ENCODE data around the gene MYH2. TPM values are rescaled to one million over a fixed set of nuclear protein-coding genes. Genes with fewer than 3 reads are reported as not detected.
"Not testable (repeated sequence)": the region's sequence is repeated elsewhere in the genome, so short reads cannot be mapped to it uniquely, and the experiment has no call there.

The MYH2 gene
- total and polyA plus RNA-seq, 8 donors: 0.05 to 0.17 TPM; not detected in 6

DNA sequence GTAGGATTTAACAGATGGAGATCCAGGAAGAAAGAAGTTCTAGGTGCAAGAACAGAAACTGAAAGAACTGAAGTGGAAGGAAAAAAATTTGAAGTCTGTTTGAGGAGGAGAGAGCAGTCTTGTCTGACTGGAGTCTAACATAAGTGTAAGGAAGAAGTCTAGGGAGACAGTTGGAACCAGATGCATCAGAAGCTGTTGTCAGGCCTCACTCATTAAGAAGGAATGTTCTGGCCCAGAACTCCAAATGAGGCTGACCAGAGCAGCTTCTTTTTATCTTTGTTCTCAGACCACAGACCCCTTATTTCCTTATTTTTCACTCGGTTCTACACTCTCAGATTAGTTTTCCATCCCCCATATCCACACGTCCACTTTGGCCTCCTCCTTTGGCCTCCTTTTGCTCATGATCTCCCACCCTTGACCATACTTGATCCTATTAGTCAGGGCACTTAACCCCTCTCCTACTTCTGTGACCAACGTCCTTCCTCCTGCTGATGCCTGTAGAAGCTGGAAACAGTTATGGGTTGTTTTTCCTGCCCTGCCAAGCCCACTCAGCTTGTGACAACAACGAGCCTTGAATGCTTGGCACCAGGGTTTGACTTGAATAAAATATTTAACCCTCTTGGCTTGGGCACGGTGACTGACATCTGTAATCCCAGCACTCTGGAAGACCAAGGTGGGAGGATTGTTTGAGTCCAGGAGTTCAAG is 7.0 kb upstream of the MYH2 start:
- DNase-seq (no peak), ATAC-seq (no peak)
- H3K27ac ChIP-seq: no peak overlapping the region
- no peaks in the 10 kb centered on the region for H3K9me3 ChIP-seq
- H3K27me3 ChIP-seq: no peaks in the 10 kb centered on the region
- H3K4me3 ChIP-seq: no peak overlapping the region
- intact Hi-C loops (cut with DNase I): no loop called here
- TF ChIP-seq, protein P1, sequence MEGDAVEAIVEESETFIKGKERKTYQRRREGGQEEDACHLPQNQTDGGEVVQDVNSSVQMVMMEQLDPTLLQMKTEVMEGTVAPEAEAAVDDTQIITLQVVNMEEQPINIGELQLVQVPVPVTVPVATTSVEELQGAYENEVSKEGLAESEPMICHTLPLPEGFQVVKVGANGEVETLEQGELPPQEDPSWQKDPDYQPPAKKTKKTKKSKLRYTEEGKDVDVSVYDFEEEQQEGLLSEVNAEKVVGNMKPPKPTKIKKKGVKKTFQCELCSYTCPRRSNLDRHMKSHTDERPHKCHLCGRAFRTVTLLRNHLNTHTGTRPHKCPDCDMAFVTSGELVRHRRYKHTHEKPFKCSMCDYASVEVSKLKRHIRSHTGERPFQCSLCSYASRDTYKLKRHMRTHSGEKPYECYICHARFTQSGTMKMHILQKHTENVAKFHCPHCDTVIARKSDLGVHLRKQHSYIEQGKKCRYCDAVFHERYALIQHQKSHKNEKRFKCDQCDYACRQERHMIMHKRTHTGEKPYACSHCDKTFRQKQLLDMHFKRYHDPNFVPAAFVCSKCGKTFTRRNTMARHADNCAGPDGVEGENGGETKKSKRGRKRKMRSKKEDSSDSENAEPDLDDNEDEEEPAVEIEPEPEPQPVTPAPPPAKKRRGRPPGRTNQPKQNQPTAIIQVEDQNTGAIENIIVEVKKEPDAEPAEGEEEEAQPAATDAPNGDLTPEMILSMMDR (IDR thresholded peaks at IDR 0.05): no peak
- no peaks in the 10 kb centered on the region for H3K36me3 ChIP-seq
- H3K4me1 ChIP-seq: no peaks in the 10 kb centered on the region

DNA sequence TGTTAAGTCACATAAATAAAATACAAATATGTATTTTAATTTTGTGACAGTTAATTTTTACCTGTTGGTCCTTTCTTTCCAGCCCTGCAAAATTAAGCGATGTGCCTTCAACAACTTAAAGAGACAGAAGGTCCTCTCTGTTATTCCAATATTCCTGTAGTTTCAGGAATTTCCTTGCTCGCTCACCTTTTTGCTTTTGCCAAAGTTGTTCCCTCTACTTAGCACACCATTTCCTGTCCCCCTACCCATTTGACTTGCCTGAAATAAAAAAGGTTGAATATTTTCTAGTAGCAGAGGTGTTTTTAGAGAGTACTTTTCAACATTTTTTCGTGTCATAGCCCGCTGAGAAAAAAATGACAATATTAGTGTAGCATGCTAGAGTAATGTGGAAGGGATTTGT is 556 bp upstream of the MYH2 start:
- Histone ChIP-seq H3K27ac (no peak overlapping the region), H3K27me3 (peaks cover 0 to 12% of the 10 kb centered on the region in 2 donors), H3K36me3 (no peaks in the 10 kb centered on the region), H3K9me3 (no peaks in the 10 kb centered on the region), H3K4me1 (no peaks in the 10 kb centered on the region), H3K4me3 (no peak overlapping the region)
- no peak for DNase-seq
- TF ChIP-seq, protein P1 (IDR thresholded peaks at IDR 0.05): no peak
- intact Hi-C loops (cut with DNase I): no loop called here
- no peak for ATAC-seq

DNA sequence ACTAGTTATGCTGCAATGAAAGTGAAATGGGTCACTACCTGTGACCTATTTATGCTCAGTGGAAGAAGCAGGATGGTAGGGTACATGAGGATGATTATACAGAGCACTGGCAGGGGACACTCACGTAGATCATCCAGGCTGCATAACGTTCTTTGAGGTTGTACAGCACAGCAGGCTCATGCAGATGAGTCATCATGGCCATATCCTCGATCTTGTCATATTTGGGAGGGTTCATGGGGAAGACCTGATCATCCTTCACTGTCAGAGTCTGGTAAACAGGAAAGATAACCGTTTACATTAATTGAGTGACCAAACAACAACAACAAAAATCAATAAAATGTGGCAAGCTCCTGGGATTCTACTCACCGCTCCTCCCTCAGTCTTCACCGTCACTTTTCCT is 2.1 kb downstream of the MYH2 start:
- H3K27me3 ChIP-seq: peaks cover 0 to 12% of the 10 kb centered on the region in 2 donors
- ATAC-seq: no peak
- H3K9me3 ChIP-seq: no peaks in the 10 kb centered on the region
- TF ChIP-seq, protein P1 (IDR thresholded peaks at IDR 0.05): no peak
- intact Hi-C loops (cut with DNase I): no loop called here
- H3K4me1 ChIP-seq: no peaks in the 10 kb centered on the region
- no peak for DNase-seq
- no peaks in the 10 kb centered on the region for H3K36me3 ChIP-seq
- H3K27ac ChIP-seq: no peak overlapping the region
- H3K4me3 ChIP-seq: no peak overlapping the region

DNA sequence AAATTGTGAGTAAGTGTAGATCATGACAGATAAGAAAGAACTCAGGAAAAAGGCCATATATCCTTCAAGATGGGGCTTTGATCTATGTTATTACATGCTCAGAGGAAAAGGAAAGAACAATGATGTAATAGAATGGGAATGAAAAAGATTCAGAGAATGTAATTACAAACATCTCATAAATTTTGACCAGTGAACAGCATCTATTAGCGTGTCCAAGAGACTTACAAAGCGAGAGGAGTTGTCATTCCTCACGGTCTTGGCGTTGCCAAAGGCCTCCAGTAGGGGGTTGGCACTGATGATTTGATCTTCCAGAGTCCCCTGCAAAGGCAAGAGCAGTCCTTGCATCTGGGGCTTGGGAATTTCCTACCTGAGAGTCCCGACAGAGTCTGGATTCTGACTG is 6.0 kb downstream of the MYH2 start:
- intact Hi-C loops (cut with DNase I); ATAC-seq; H3K36me3 ChIP-seq; H3K27ac ChIP-seq; DNase-seq; H3K4me1 ChIP-seq; H3K4me3 ChIP-seq; H3K27me3 ChIP-seq: not testable (repeated sequence)
- H3K9me3 ChIP-seq: peaks cover 0 to 26% of the 10 kb centered on the region in 2 donors

DNA sequence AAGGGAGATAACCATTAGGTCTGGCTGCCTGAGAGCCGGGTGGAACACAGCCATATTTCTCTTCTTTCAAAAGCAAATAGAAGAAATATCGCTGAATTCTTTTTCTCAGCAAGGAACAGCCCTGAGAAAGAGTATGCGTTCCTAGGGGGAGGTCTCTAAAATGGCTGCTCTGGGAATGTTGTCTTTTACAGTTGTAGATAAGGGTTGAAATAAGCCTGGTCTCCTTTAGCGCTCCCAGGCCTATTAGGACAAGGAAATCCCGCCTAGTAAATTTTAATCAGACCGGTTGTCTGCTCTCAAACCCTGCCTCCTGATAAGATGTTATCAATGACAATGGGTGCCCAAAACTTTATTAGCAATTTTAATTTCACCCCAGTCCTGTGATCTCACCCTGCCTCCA is 8.3 kb downstream of the MYH2 start:
- ATAC-seq; DNase-seq; H3K27ac ChIP-seq; intact Hi-C loops (cut with DNase I); H3K27me3 ChIP-seq; H3K4me1 ChIP-seq; H3K4me3 ChIP-seq; H3K36me3 ChIP-seq: not testable (repeated sequence)
- peaks cover 0 to 26% of the 10 kb centered on the region in 2 donors for H3K9me3 ChIP-seq

DNA sequence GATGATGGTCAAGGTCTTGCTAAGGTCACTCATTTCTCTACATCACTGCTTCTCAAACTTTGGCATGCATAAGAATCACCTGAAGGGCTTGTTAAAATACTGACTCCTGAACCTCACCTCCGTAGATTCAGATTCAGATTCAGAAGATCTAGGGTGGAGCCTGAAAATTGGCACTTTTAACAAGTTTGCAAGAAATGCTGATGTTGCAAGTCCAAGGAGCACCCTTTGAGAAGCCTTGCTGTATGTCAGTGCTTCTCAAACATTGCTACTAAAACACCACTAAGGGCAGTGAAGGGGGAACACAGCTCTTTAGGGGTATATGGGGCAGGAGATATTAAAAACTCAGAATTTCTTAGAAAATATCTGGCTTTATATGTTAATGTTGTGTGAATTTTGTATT is 17.4 kb downstream of the MYH2 start:
- Histone ChIP-seq H3K27me3 (no peaks in the 10 kb centered on the region), H3K4me3 (no peak overlapping the region), H3K27ac (no peak overlapping the region), H3K4me1 (no peaks in the 10 kb centered on the region), H3K9me3 (no peaks in the 10 kb centered on the region), H3K36me3 (no peaks in the 10 kb centered on the region)
- ATAC-seq (no peak), DNase-seq (no peak)
- intact Hi-C loops (cut with DNase I): no loop called here
- TF ChIP-seq, protein P1 (IDR thresholded peaks at IDR 0.05): no peak
